Gastrocnemius medialis (tissue), 4 donors: ENCODE results near the gene NOXA1. TPM values are rescaled to one million over a fixed set of nuclear protein-coding genes. Genes with fewer than 3 reads are reported as not detected.
"Not testable (repeated sequence)": the region's sequence is repeated elsewhere in the genome, so short reads cannot be mapped to it uniquely, and the experiment has no call there.

ENCODE experiments used
- ATAC-seq, 2 donors: fragments of 150-250 bp; one replicate each; pipeline ENCODE4 v1.9.1; 2016
- DNase-seq, 2 donors: peaks; one replicate each; pipeline ENCODE4 v3.0.0-alpha.2; 2019
- H3K27ac ChIP-seq, 4 donors: fragments of 200-600 bp; sonication (generic); 1 replicate in 1 of 4; 2 replicates in 3 of 4; pipeline ENCODE4 v1.5.1; 2016 to 2018; ENCODE audit warnings: mild to moderate bottlenecking in 2 of 4, moderate library complexity in 1 of 4
- H3K27me3 ChIP-seq, 3 donors: fragments of 200-600 bp; sonication (generic) in 2 of 3; 1 replicate in 1 of 3; 2 replicates in 2 of 3; pipeline versions ENCODE4 v1.5.1 to v1.6.0; 2016 to 2019; ENCODE audit warnings: mild to moderate bottlenecking in 1 of 3, moderate library complexity in 1 of 3
- H3K36me3 ChIP-seq, 2 donors: fragments of 200-600 bp; sonication (generic) in 1 of 2; one replicate each; pipeline ENCODE4 v1.5.1; 2017 to 2018
- H3K4me1 ChIP-seq, 2 donors: fragments of 200-600 bp; sonication (generic) in 1 of 2; one replicate each; pipeline ENCODE4 v1.5.1; 2016 to 2017; ENCODE audit warnings: mild to moderate bottlenecking in 2 of 2
- H3K4me3 ChIP-seq, 4 donors: fragments of 200-600 bp; sonication (generic) in 3 of 4; 1 replicate in 1 of 4; 2 replicates in 3 of 4; pipeline ENCODE4 v1.5.1; 2016 to 2019; ENCODE audit warnings: mild to moderate bottlenecking in 2 of 4
- H3K9me3 ChIP-seq, 3 donors: fragments of 200-600 bp; sonication (generic) in 2 of 3; 1 replicate in 1 of 3; 2 replicates in 2 of 3; pipeline ENCODE4 v1.5.1; 2016 to 2019
- CTCF ChIP-seq, 5 experiments: fragments of 450-650 bp in 3 of 5; fragments of 200-600 bp in 2 of 5; sonication (generic) in 2 of 5; IDR thresholded peaks in 4 of 5; conservative IDR thresholded peaks in 1 of 5; 1 replicate in 4 of 5; 2 replicates in 1 of 5; pipeline ENCODE4 v1.5.1; 2016 to 2019; ENCODE audit warnings: antibody characterized with exemption in 5 of 5, mild to moderate bottlenecking in 3 of 5, moderate library complexity in 3 of 5
- POLR2A ChIP-seq, 2 donors: fragments of 450-650 bp; IDR thresholded peaks; one replicate each; pipeline ENCODE4 v1.6.1; 2017; ENCODE audit warnings: antibody characterized with exemption in 2 of 2, mild to moderate bottlenecking in 2 of 2, moderate library complexity in 2 of 2
- in situ Hi-C, 4 donors: fragments of 200-750 bp; cut with MboI; loops; one replicate each; pipeline versions ENCODE4 v1.15.0 to v1.8.0; 2017; ENCODE audit warnings: low sequenced_read_pairs in 4 of 4
- intact Hi-C: fragments of 100-400 bp; cut with DNase I; formaldehyde crosslinking; loops from one replicate; pipeline ENCODE4 v1.15.1; 2023; ENCODE audit warnings: low total_unique reads
- total RNA-seq, 4 donors: library from RNA; depleted of rRNA; stranded (reverse); fragments of >200 nt; gene quantifications; one replicate each; pipeline versions ENCODE4 v1.1.0 to v1.2.3, GENCODE V29; 2016

The NOXA1 gene
- total RNA-seq, 4 donors from 2014 or later, result 0.41 to 2.5 (median 1.8) TPM

- H3K4me3 ChIP-seq, result no peak overlapping the region
- DNase-seq, result no peak
- no peaks in the 10 kb centered on the region for H3K36me3 ChIP-seq
- TF ChIP-seq POLR2A (IDR thresholded peaks at IDR 0.05), result no peak
- no peak for TF ChIP-seq CTCF (IDR thresholded peaks at IDR 0.05 in 4 of 5, conservative IDR thresholded peaks at IDR 0.05 in 1 of 5)
- H3K27me3 ChIP-seq, result peaks cover 0 to 10% (median 6%) of the 10 kb centered on the region in 3 donors
- in situ Hi-C loops, result no loop called here
- intact Hi-C loops, result no loop called here
- no peak for ATAC-seq
- no peak overlapping the region for H3K27ac ChIP-seq
- H3K4me1 ChIP-seq, result peaks cover 0 to 10% of the 10 kb centered on the region in 2 donors
- no peaks in the 10 kb centered on the region for H3K9me3 ChIP-seq
Measured at GRCh38 chr9:137447722-137448601, 24.8 kb downstream of the NOXA1 start.

- in situ Hi-C loops (no loop called here), intact Hi-C loops (no loop called here)
- peaks cover 0 to 10% of the 10 kb centered on the region in 2 donors for H3K4me1 ChIP-seq
- no peak overlapping the region for H3K27ac ChIP-seq
- TF ChIP-seq CTCF (IDR thresholded peaks at IDR 0.05 in 4 of 5, conservative IDR thresholded peaks at IDR 0.05 in 1 of 5), result no peak
- no peak for TF ChIP-seq POLR2A (IDR thresholded peaks at IDR 0.05)
- no peaks in the 10 kb centered on the region for H3K36me3 ChIP-seq
- DNase-seq (peak in 1 of 2 donors; percentile 7), ATAC-seq (no peak)
- H3K9me3 ChIP-seq, result no peaks in the 10 kb centered on the region
- H3K27me3 ChIP-seq, result peaks cover 0 to 5% (median 5%) of the 10 kb centered on the region in 3 donors
- no peak overlapping the region for H3K4me3 ChIP-seq
Measured at GRCh38 chr9:137448602-137448962, 25.4 kb downstream of the NOXA1 start.

- H3K27me3 ChIP-seq, result peaks cover 0 to 5% (median under 1%) of the 10 kb centered on the region in 3 donors
- ATAC-seq (no peak), DNase-seq (peak in 1 of 2 donors; percentile 9)
- H3K9me3 ChIP-seq, result no peaks in the 10 kb centered on the region
- TF ChIP-seq POLR2A (IDR thresholded peaks at IDR 0.05) (no peak), CTCF (IDR thresholded peaks at IDR 0.05 in 4 of 5, conservative IDR thresholded peaks at IDR 0.05 in 1 of 5) (no peak)
- no peaks in the 10 kb centered on the region for H3K36me3 ChIP-seq
- intact Hi-C loops (no loop called here), in situ Hi-C loops (no loop called here)
- no peak overlapping the region for H3K4me3 ChIP-seq
- H3K4me1 ChIP-seq, result peaks cover 0 to 10% of the 10 kb centered on the region in 2 donors
- no peak overlapping the region for H3K27ac ChIP-seq
Measured at GRCh38 chr9:137449081-137449844, 26.1 kb downstream of the NOXA1 start.

GRCh38 chr9:137449931-137450538 is 26.8 kb downstream of the NOXA1 start:
- H3K9me3 ChIP-seq, result no peaks in the 10 kb centered on the region
- no peak for ATAC-seq
- no peak for TF ChIP-seq CTCF (IDR thresholded peaks at IDR 0.05 in 4 of 5, conservative IDR thresholded peaks at IDR 0.05 in 1 of 5)
- H3K27ac ChIP-seq, result no peak overlapping the region
- intact Hi-C loops, result no loop called here
- no peaks in the 10 kb centered on the region for H3K36me3 ChIP-seq
- no peaks in the 10 kb centered on the region for H3K27me3 ChIP-seq
- in situ Hi-C loops, result no loop called here
- no peak overlapping the region for H3K4me3 ChIP-seq
- H3K4me1 ChIP-seq, result peaks cover 0 to 9% of the 10 kb centered on the region in 2 donors
- peak in 1 of 2 donors; percentile 12 for DNase-seq

- ATAC-seq, H3K4me1 ChIP-seq, H3K27ac ChIP-seq, H3K9me3 ChIP-seq, in situ Hi-C loops, H3K4me3 ChIP-seq, H3K36me3 ChIP-seq, H3K27me3 ChIP-seq, intact Hi-C loops: not testable (repeated sequence)
- peak in 1 of 2 donors; percentile 9 for DNase-seq
Measured at GRCh38 chr9:137450539-137451222, 27.5 kb downstream of the NOXA1 start.

- not testable (repeated sequence) for H3K36me3 ChIP-seq, DNase-seq
Measured at GRCh38 chr9:137451264-137452005, 28.2 kb downstream of the NOXA1 start.

More at GRCh38 chr9:137451264-137452005, 28.2 kb downstream of the NOXA1 start:
- H3K9me3 ChIP-seq, H3K4me3 ChIP-seq, ATAC-seq, H3K27me3 ChIP-seq, H3K4me1 ChIP-seq, in situ Hi-C loops, H3K27ac ChIP-seq, intact Hi-C loops: not testable (repeated sequence)
